AG04449 (cell line): ENCODE results near the gene LRMDA.

Experiments used
- CTCF ChIA-PET: fragments of 350-600 bp; formaldehyde crosslinking; extraction: SDS; loops from one replicate; lab custom pipeline; 2021; ENCODE audit warnings: antibody characterized with exemption; lab: Yijun Ruan, JAX
- POLR2A ChIA-PET: fragments of 400-600, 350-600 bp; formaldehyde crosslinking; extraction: SDS; loops from one replicate; lab custom pipeline; 2020; ENCODE audit warnings: antibody characterized with exemption, inconsistent platforms; lab: Yijun Ruan, JAX
- DNase-seq: peaks from one replicate; pipeline ENCODE4 v3.0.0-alpha.2; 2010; ENCODE audit warnings: low read depth, low spot score
- H3K4me3 ChIP-seq: 2 replicates; pipeline ENCODE4 v1.5.1; 2011; ENCODE audit warnings: low read depth, mild to moderate bottlenecking, control low read depth, low read length
- TF ChIP-seq, protein P1 (sequence below): IDR thresholded peaks from one replicate; pipeline ENCODE4 v1.5.1; 2011; ENCODE audit warnings: mild to moderate bottlenecking, moderate library complexity, low read length, control low read depth, inconsistent platforms; ENCODE audit not compliant: insufficient read depth; ENCODE audit errors: missing control alignments

LRMDA gene

DNA sequence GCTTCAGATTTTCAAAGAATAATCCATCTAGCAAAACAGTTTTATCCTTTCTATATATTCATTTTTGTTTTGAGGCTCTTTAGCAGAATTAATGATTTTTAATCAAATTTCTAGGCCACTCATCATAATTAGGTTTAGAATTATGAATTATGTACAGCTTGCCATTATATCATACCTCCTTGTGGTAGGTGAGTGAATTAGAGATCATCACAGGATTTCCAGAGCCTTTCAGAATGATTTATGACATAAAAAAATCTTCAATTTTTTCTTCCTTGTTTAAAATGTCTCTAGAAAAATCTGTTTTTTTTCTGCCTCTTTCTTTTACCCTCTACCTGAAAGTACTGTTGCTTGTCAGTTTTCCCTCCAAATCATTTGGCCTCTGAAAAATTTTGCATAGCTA, 433.3 kb downstream of the LRMDA start:
- no peak for DNase-seq
- ChIA-PET POLR2A (no interaction called here), CTCF (no interaction called here)
- no peak overlapping the region for H3K4me3 ChIP-seq
- TF ChIP-seq, protein P1, sequence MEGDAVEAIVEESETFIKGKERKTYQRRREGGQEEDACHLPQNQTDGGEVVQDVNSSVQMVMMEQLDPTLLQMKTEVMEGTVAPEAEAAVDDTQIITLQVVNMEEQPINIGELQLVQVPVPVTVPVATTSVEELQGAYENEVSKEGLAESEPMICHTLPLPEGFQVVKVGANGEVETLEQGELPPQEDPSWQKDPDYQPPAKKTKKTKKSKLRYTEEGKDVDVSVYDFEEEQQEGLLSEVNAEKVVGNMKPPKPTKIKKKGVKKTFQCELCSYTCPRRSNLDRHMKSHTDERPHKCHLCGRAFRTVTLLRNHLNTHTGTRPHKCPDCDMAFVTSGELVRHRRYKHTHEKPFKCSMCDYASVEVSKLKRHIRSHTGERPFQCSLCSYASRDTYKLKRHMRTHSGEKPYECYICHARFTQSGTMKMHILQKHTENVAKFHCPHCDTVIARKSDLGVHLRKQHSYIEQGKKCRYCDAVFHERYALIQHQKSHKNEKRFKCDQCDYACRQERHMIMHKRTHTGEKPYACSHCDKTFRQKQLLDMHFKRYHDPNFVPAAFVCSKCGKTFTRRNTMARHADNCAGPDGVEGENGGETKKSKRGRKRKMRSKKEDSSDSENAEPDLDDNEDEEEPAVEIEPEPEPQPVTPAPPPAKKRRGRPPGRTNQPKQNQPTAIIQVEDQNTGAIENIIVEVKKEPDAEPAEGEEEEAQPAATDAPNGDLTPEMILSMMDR: no peak

DNA sequence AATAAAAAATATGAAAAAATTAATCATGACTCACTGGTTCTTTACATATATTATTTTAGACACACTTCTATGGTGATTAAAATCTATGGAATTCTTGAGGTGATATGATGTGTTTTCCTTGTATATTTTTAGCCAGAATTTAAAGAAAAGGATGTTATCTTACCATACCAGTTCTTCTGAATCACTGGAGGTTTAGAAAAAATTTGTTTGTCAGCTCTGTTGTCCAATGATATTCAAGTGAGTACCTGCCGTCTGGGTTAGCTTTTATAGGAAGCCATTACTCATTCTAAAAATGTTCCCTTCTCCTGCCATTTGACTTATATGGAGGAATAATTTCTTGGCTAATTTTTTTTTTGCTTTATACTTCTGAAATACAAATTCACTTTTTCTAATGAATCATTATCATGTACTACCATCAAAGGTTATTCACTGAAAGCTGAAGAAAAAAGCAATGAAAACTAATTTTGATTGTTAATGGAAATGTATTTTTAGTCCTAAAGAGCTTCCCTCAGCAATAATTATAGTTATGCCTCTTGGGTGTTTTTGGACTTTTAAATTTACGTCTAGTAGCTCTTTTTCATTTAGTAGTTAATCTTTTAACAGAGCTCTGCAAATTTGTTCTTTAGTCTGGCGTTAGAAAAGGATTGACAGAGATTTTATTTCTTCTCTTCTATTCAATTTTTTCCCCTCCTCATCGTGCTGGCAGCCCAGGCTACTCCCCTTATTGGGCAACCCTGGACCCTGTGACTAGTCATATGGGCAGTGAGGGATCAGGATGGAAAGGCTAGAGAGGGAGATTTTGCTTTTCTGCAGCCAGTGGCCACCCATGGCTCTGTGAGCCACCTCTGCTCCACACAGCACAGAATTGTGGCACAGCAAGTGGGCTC, 434.2 kb downstream of the LRMDA start:
- ChIA-PET POLR2A (no interaction called here), CTCF (no interaction called here)
- TF ChIP-seq, protein P1: no peak
- DNase-seq: no peak
- no peak overlapping the region for H3K4me3 ChIP-seq

DNA sequence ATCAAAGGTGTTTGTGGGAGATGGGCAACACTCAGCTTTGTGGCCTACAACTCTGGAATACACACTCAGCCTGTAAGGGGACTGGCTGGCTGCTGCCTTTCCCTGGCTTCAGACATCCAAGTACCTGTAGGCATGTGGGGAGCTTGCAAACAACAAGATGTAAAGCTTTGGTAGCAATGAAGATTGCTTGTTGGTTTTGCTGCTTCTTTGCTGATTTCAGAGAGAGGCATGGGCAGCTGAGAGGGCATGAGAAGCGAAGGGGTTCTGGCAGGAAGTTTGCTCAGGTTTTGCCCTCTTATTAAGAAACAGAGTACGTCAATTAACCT, 434.8 kb downstream of the LRMDA start:
- POLR2A ChIA-PET: no interaction called here
- TF ChIP-seq, protein P1: no peak
- DNase-seq: no peak
- no peak overlapping the region for H3K4me3 ChIP-seq
- CTCF ChIA-PET: no interaction called here

DNA sequence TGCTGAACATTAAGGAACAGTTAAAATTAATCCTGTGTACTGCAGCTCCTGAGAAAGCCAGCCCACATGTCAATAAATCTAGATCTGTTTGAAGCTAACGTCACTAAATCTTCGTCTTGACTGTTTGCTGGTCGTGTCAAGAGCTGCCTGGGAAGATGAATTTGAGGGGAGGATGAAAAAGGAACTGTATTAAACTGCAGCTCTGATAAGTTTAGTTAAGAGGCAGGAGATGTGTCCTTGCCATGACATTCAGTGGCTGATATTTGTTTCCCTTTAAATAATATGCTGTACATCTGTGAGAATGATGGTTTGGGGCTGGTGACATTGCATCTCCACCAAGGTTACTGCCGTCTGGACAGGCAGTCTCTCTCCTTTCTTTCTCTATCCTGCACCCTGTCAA, 435.3 kb downstream of the LRMDA start:
- DNase-seq: no peak
- TF ChIP-seq, protein P1: no peak
- POLR2A ChIA-PET: no interaction called here
- CTCF ChIA-PET: no interaction called here
- no peak overlapping the region for H3K4me3 ChIP-seq

DNA sequence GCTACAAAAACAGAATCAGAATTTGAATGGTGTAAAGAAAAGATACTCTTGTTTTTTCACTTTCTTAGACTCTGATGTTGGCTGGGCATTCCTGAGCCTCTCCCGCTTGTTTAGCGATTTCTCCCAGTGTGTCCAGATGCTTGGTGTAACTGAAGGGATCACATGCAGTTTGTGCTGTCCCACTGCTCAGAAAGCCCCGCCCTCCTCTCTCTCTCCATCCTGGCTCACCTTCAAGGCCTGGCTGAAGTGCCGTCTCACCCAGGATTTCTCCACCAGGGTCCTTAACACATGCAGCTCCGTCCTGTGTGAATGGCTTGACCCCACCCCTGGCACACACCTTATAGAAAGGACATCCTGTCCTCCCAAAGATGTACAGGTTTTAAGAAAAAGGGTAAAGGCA, 437.1 kb downstream of the LRMDA start:
- no peak overlapping the region for H3K4me3 ChIP-seq
- no peak for DNase-seq
- TF ChIP-seq, protein P1: no peak
- ChIA-PET POLR2A (no interaction called here), CTCF (no interaction called here)

DNA sequence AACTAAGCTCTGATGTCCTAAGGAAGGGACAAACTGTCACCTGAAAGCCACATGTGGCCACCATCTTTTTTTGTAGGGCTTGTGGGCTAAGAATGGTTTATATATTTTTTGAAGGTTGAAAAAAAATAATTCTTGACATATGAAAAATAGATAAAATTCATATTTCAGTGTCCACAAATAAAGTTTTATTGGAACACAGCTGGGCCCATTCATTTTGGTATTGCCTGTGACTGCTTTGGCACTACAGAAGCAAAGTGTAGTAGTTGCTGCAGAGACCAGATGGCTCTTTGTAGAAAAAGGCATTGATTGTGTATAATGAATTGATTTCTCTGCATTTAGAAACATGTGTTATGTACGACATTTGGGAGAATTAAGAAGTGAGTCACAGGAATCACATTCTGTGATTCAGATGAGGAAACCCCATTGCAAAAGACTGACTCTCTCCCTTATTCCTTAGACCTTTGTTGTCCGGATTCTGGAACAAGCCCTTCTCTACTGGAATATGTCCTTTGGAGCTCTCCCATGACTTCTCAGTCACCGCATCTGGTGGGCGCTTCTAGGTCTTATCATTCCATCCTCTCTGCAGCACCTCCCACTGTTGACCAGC, 438.7 kb downstream of the LRMDA start:
- ChIA-PET CTCF (no interaction called here), POLR2A (no interaction called here)
- no peak overlapping the region for H3K4me3 ChIP-seq
- TF ChIP-seq, protein P1: no peak
- no peak for DNase-seq
